Activated CD4-positive, alpha-beta T cell treated with anti-CD3 and anti-CD28 coated beads for 4 hours (primary cell): ENCODE measurements around the gene PRDM7.
A peak's percentile ranks its signal among the peaks of the same experiment; 100 is the strongest.

Experiments used
- DNase-seq, 2 donors: peaks; one replicate each; pipeline ENCODE4 v3.0.0-alpha.2; 2020

The PRDM7 gene

GRCh38 chr16:90033387-90033786 lies 43.7 kb downstream of the PRDM7 start:
- DNase-seq, result no peak

GRCh38 chr16:90032674-90033331 lies 44.3 kb downstream of the PRDM7 start:
- DNase-seq, result no peak

DNA sequence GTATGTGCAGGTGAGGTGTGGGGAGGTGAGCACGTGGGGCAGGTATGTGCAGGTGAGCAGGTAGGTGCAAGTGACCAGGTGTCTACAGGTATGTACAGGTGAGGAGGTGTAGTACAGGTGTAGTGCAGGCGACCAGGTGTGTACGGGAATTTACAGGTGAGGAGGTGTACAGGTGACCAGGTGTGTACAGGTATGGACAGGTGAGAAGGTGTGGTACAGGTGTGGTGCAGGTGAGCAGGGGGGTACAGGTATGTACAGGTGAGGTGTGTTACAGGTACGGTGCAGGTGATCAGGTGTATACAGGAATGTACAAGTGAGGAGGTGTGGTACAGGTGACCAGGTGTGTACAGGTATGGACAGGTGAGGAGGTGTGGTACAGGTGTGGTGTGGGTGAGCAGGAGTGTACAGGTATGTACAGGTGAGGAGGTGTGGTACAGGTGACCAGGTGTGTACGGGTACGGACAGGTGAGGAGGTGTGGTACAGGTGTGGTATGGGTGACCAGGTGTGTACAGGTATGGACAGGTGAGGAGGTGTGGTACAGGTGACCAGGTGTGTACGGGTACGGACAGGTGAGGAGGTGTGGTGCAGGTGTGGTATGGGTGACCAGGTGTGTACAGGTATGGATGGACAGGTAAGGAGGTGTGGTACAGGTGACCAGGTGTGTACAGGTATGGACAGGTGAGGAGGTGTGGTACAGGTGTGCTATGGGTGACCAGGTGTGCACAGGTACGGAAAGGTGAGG lies 45.0 kb downstream of the PRDM7 start:
- DNase-seq, result no peak

GRCh38 chr16:90031186-90031930 lies 45.8 kb downstream of the PRDM7 start:
- DNase-seq, result no peak

DNA sequence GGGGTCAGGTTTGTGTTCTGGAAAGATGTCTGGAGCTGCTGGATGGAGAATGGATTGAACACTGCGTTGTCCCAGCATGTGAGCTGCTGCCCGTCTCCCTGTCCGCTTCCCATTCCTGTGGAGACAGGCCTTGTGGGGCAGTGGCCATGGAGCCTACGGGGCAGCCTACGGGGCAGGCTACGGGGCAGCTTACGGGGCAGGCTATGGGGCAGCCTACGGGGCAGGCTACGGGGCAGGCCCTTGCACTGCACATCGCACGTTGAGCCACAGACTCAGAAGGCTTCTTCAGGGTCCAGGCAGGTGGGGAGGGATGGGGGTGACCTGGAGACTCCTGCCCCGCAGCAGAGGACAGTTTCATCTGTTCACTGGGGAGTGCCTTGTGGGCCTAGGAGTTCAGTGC lies 48.1 kb downstream of the PRDM7 start:
- DNase-seq, result no peak

GRCh38 chr16:90027611-90028010 lies 49.5 kb downstream of the PRDM7 start:
- DNase-seq, result no peak

GRCh38 chr16:90026135-90026534 lies 51.0 kb downstream of the PRDM7 start:
- no peak for DNase-seq

DNA sequence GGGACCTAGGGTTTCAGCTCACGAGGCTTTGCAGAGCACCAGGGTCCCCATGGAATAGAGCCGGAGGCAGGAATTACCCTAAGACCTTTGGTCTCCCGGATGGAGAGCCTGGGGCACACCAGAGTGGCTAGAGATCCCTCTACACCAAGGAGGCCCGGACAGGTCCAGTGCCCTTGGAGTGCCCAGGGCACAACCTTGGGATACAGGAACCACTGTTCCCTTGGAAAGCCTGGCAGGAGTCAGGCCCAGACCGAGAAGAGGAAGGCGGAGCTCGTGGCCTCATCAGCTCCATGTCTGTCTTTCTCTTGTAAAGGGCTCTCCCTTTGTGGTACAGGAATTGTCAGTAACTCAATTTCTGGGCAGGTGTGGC lies 54.1 kb downstream of the PRDM7 start:
- no peak for DNase-seq

DNA sequence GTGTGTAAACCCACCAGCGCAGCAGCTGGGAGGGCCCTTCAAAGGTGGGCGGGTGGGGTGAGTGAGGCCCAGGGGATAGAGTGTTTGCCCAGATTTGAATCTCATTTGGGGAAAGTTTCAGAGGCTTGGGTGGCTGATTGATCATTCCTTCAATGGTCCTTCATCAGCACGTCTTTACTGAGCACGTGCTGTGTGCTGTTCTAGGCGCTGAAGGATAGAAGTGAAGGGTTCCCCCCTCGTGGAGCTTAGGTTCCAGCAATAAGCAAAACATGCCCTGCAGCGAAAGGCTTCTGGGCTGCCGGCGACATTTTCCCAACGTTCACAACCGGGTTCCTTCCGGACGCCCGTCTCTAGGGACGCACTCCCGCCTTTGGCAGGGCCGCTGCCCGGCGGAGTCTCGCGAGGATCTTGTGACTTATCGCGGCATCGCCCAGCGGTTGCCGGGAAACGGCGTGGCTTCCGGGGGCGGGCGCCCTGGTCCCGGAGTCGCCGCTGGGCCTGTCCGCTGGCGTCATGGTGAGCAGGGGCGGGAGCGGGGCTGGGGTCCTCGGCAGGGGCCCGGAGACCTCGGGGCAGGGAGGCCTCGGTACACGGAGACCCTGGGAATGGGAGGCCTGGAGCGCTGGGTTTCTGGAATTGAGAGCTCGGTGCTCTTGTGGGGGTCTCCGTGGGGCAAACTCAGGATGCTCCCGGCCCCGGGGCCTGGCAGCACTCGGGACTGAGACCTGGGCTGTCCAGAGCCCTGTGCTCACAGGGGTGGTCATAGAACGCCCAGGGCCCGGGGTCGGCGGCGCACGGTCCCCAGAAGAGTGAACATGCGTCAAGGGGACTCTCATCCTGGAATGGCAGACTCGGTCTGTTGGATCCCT lies 54.7 kb downstream of the PRDM7 start:
- DNase-seq, result peak; percentile 75 to 77

GRCh38 chr16:90020838-90021382 lies 56.2 kb downstream of the PRDM7 start:
- no peak for DNase-seq

DNA sequence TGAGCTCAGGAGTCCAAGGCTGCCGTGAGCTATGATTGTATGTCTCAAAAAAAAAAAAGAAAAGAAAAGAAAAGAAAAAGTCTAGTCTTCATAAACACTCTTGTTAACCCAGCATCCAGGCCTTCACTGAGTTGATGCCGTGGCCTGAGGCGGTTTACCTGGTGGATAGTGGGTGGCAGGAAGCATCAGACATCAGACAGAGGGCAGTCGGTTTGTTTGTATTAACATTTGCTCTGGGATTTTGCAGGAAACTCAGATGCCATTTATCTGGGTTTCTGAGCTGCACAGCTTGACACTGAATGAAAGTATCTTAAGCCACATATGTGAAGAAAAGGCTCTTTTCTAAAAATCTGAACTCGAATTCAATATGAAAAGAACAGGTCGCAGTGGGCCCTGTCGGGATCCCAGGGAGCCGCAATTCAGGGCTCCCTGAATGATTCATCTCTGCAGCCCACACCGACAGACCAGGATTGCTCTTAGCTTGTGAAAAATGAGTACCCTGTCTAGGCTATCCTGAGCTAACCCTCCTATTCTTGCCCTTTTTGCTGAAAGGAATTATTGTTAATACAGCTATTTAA lies 56.8 kb downstream of the PRDM7 start:
- no peak for DNase-seq

- peak; percentile 47 to 49 for DNase-seq
These were observed 57.4 kb downstream of the PRDM7 start for GRCh38 chr16:90019543-90020259.

- DNase-seq, result no peak
These were observed 58.2 kb downstream of the PRDM7 start, which contains the start of gene DBNDD1 for GRCh38 chr16:90018652-90019542. Gene DBNDD1 (minus strand): TSS chr16:90019456. CDS start chr16:90019341, 115 bp downstream.

- DNase-seq, result no peak
These were observed 58.9 kb downstream of the PRDM7 start for GRCh38 chr16:90018297-90018651.

DNA sequence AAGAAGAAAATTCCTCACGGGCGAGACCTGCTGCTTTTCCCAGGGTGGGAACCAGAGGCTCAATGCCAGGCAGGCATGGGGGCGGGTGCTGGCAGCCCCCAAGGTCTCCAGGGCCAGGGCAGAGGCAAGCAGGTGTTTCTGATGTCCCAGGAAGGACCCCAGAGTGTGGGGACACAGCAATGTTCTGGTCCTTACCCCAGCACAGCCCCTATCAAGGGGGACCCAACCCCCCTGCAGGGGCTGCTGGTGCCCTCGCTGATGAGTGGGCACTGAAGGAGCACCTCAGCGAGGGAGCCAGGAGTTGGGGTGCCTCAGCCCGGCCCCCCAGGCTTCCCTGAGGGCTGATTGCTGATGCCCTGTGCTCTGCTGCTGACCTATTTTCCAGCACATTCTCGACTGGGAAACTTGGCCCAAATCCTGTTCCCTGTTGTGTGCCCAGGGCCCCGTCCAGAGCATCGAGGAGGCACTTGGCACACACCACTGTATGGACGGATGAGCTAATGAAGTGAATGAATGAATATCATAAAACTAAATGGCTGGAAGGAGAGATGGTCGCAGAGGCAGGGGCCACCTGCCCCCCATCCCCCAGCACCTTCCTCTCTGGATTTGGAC lies 60.7 kb downstream of the PRDM7 start:
- DNase-seq, result no peak

DNA sequence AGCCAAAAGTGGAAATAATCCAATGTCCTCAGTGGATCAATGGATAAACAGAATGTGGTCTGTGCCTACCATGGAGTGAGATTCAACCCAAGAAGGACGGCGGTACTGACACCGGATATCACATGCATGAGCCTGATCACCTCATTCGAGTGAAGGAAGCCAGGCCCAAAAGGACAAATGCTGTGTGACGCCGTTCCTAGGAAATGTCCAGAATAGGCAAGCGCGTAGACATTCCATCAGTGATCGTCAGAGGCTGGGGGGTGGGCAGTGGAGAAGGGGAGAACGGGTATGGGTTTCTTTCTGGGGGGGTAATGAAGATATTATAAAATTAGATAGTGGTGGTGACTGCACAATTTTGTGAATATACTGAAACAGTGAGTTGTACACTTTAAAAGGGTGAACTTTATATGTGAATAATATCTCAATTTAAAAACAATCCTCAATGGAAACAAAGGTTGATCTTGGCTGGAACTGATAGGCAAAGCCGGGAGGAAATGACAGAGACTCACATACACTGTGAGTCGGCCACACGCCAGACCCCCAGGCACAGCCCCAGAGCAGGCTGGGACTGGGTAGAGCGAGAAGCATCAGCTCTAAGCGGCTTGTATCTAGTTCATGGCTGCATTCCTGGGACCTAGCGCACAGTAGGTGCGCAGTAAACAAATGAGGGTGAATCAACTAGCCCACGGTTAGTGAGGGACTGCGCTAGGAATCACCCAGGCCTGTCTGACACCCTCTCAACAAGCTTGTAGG lies 61.4 kb downstream of the PRDM7 start:
- no peak for DNase-seq

DNA sequence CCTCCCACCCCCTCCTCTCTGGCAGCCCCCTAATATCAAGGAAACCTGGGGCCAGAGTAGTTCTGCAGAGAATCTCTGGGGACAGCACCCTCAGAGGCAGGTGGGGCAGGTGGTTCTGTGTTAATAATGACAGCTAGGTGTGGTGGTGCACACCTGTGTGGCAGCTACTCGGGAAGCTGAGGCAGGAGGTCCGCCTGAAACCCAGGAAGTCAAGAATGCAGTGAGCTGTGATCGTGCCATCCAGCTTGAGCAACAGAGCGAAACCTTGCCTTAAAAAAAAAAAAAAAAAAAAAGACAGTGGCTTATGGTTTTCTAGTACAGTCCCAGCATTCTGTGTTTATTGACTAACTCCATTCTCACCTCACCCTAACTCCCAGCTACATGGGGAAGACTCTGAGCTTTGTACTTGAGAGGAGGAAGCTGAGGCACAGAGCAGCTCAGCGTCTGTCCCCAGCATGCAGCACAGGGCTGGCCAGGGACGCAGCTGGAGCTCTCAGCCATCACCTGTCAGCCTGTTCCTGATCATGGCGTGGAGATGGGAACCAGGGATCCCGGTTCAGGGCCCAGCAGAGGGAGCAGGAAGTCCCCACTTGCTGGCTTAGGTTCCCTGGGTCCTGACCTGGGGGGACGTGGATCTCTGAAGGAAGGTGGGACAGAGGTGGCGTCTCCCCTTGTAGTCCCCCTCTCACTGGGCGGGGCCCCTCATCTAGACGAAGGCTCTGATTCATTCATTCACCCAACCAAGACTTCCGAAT lies 64.0 kb downstream of the PRDM7 start:
- no peak for DNase-seq

GRCh38 chr16:90011908-90012501 lies 65.1 kb downstream of the PRDM7 start:
- DNase-seq, result no peak
